HepG2 (cell line): ENCODE data around the gene PRMT7. TPM values are rescaled to one million over a fixed set of nuclear protein-coding genes. Genes with fewer than 3 reads are reported as not detected.

Experiments used
- BHLHE40 ChIP-seq: IDR thresholded peaks from 2 replicates; pipeline ENCODE4 v1.6.1; 2011; ENCODE audit warnings: low read length, improper control_type of control experiment
- BRCA1 ChIP-seq: sonication (generic); formaldehyde crosslinking; IDR thresholded peaks from 2 replicates; pipeline ENCODE4 v1.4.0; 2020; ENCODE audit warnings: missing genetic modification reagents
- CENPX ChIP-seq: sonication (generic); formaldehyde crosslinking; IDR thresholded peaks from 2 replicates; pipeline ENCODE4 v1.9.0; 2021; ENCODE audit warnings: mild to moderate bottlenecking, missing genetic modification reagents, moderate library complexity
- CHCHD3 ChIP-seq: sonication (generic); formaldehyde crosslinking; IDR thresholded peaks from 2 replicates; pipeline ENCODE4 v1.8.0; 2022; ENCODE audit warnings: mild to moderate bottlenecking, missing genetic modification reagents, moderate library complexity
- DR1 ChIP-seq: sonication (generic); formaldehyde crosslinking; IDR thresholded peaks from 2 replicates; pipeline ENCODE4 v1.8.0; 2021; ENCODE audit warnings: mild to moderate bottlenecking, missing genetic modification reagents, inconsistent platforms
- FOXJ3 ChIP-seq: sonication (generic); formaldehyde crosslinking; IDR thresholded peaks from 2 replicates; pipeline ENCODE4 v1.4.0; 2020; ENCODE audit warnings: missing genetic modification reagents, mild to moderate bottlenecking, borderline replicate concordance
- HDAC1 ChIP-seq: sonication (generic); formaldehyde crosslinking; IDR thresholded peaks from 2 replicates; pipeline ENCODE4 v1.5.1; 2020; ENCODE audit warnings: mild to moderate bottlenecking, missing genetic modification reagents
- KLF15 ChIP-seq: sonication (generic); formaldehyde crosslinking; IDR thresholded peaks from 2 replicates; pipeline ENCODE4 v1.8.1; 2023; ENCODE audit warnings: borderline replicate concordance, mild to moderate bottlenecking, inconsistent platforms, missing genetic modification reagents, mixed read lengths
- NFKBIZ ChIP-seq: IDR thresholded peaks from 2 replicates; pipeline ENCODE4 v1.6.1; 2018; ENCODE audit warnings: missing genetic modification reagents, missing compliant biosample characterization
- NFYB ChIP-seq: sonication (generic); formaldehyde crosslinking; IDR thresholded peaks from 2 replicates; pipeline ENCODE4 v1.4.0; 2020; ENCODE audit warnings: missing genetic modification reagents
- NRL ChIP-seq: sonication (generic); formaldehyde crosslinking; IDR thresholded peaks from 2 replicates; pipeline ENCODE4 v1.5.0; 2020; ENCODE audit warnings: missing genetic modification reagents, mild to moderate bottlenecking, moderate library complexity, borderline replicate concordance
- PAX8 ChIP-seq: sonication (generic); formaldehyde crosslinking; IDR thresholded peaks from 2 replicates; pipeline ENCODE4 v1.8.0; 2022; ENCODE audit warnings: mild to moderate bottlenecking, missing genetic modification reagents, borderline replicate concordance
- SIX4 ChIP-seq: sonication (generic); formaldehyde crosslinking; IDR thresholded peaks from 2 replicates; pipeline ENCODE4 v1.4.0; 2020; ENCODE audit warnings: missing genetic modification reagents
- SOX13 ChIP-seq, 3 experiments: fragments of 450-650 bp in 1 of 3; sonication (generic) in 1 of 3; formaldehyde crosslinking in 1 of 3; IDR thresholded peaks in 2 of 3; conservative IDR thresholded peaks in 1 of 3; 2 replicates each; pipeline versions ENCODE4 v1.5.0 to v1.6.1; 2016 to 2020; ENCODE audit warnings: antibody characterized with exemption in 1 of 3, mild to moderate bottlenecking in 1 of 3, missing compliant biosample characterization in 1 of 3, missing genetic modification reagents in 1 of 3, moderate library complexity in 1 of 3
- ZFAT ChIP-seq: sonication (generic); formaldehyde crosslinking; conservative IDR thresholded peaks from 2 replicates; pipeline ENCODE4 v1.8.1; 2023; ENCODE audit warnings: missing genetic modification reagents, inconsistent platforms
- ZKSCAN1 ChIP-seq: fragments of 150-350 bp; IDR thresholded peaks from 2 replicates; pipeline ENCODE4 v1.6.1; 2014; ENCODE audit warnings: low read length
- ZNF101 ChIP-seq: sonication (generic); formaldehyde crosslinking; IDR thresholded peaks from 2 replicates; pipeline ENCODE4 v1.4.0; 2020; ENCODE audit warnings: mild to moderate bottlenecking, low read depth, missing genetic modification reagents, borderline replicate concordance
- ZNF121 ChIP-seq: sonication (generic); formaldehyde crosslinking; IDR thresholded peaks from 2 replicates; pipeline ENCODE4 v1.5.0; 2020; ENCODE audit warnings: mild to moderate bottlenecking, missing genetic modification reagents
- ZNF468 ChIP-seq: sonication (generic); formaldehyde crosslinking; IDR thresholded peaks from 2 replicates; pipeline ENCODE4 v1.8.0; 2022; ENCODE audit warnings: mild to moderate bottlenecking, moderate library complexity, missing genetic modification reagents
- ZNF550 ChIP-seq: sonication (generic); formaldehyde crosslinking; IDR thresholded peaks from 2 replicates; pipeline ENCODE4 v1.4.0; 2020; ENCODE audit warnings: mild to moderate bottlenecking, missing genetic modification reagents, borderline replicate concordance
- ZNF557 ChIP-seq: sonication (generic); formaldehyde crosslinking; IDR thresholded peaks from 2 replicates; pipeline ENCODE4 v1.4.0; 2020; ENCODE audit warnings: missing genetic modification reagents
- ZNF660 ChIP-seq: sonication (generic); formaldehyde crosslinking; IDR thresholded peaks from 2 replicates; pipeline ENCODE4 v1.5.1; 2020; ENCODE audit warnings: mild to moderate bottlenecking, low read depth, missing genetic modification reagents, borderline replicate concordance
- ZNF747 ChIP-seq: sonication (generic); formaldehyde crosslinking; IDR thresholded peaks from 2 replicates; pipeline ENCODE4 v1.8.1; 2023; ENCODE audit warnings: missing genetic modification reagents, mild to moderate bottlenecking, borderline replicate concordance
- polyA plus RNA-seq, 8 experiments: library from polyadenylated mRNA; depleted of rRNA in 3 of 8; stranded (reverse) in 7 of 8; unstranded in 1 of 8; fragments of >200 nt; fragmentation: Illumina TruSeq in 4 of 8; extraction: Trizol in 4 of 8; gene quantifications; 2 replicates each; pipeline versions ENCODE4 v1.2.1 to v1.2.3, GENCODE V29; 2011 to 2016; ENCODE audit warnings: low read depth in 4 of 8, missing spikeins in 1 of 8, mixed read lengths in 1 of 8; ENCODE audit not compliant: insufficient read depth in 1 of 8
- total RNA-seq, 5 experiments: library from RNA; depleted of rRNA; stranded (reverse); fragments of >200 nt; fragmentation: Illumina TruSeq; extraction: Trizol; gene quantifications; 2 replicates each; pipeline ENCODE4 v1.2.3, GENCODE V29; 2016; ENCODE audit warnings: low read depth in 1 of 5
- TF ChIP-seq, protein P1 (sequence below): sonication (generic); formaldehyde crosslinking; IDR thresholded peaks from 2 replicates; pipeline ENCODE4 v1.4.0; 2020; ENCODE audit warnings: missing genetic modification reagents, mild to moderate bottlenecking, borderline replicate concordance
- TF ChIP-seq, protein P2 (sequence below): sonication (generic); IDR thresholded peaks from 2 replicates; pipeline ENCODE4 v1.6.1; 2016; ENCODE audit warnings: low read depth, borderline replicate concordance

The PRMT7 gene
- total and polyA plus RNA-seq, 2 of the 13 experiments (the other 11 are each of a cell fraction or from before 2014, with no cell fraction given): 47.5 to 55.0 TPM

DNA sequence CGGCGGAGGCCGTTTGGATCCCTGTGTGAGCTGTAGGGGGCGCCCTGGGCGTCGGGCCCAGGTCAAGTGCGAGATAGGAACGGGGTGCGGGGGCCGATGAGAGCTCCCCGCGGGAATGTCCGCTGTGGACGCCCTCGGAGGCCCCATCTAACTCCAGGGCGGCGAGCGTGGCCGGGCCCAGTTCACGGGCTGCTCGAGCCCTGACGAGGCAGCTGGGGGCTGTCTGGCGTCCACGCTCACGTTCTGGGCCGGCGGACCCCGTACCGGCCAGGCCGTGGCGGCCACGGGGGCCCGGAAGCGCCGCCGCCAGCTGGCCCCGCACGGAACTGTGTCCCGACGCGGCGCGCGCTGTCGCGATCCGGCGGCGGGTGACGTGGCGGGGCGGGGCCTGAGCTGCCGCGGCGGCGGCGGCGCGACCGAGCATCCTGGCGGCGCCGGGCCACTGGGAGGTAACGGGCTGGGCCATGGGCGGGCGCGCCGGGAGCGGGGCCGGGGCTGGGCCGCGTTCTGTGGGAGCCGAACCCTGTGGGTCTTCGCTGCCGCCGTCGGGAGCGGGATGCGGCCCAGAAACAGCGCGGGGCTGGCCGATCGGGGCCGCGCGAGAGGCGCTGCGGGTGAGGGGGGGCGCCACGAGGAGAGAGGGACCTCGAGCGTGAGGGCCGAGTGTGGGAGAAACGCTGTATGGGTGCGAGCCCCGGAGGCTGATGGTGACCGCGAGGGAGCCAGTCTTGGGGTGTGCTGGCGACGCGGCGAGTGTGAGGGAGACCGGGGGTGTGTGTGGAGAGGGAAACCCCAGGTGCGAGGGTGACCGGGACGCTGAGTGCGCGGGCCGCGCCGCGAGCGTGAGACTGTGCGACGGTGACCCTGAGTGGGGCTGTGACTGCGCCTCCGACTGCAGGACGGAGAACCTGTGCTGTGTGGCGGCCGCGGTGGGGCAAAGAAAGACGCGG lies 46.4 kb upstream of the PRMT7 start, which contains the start of gene SLC7A6 (continued):
- TF ChIP-seq NRL: no peak
- TF ChIP-seq, protein P1, sequence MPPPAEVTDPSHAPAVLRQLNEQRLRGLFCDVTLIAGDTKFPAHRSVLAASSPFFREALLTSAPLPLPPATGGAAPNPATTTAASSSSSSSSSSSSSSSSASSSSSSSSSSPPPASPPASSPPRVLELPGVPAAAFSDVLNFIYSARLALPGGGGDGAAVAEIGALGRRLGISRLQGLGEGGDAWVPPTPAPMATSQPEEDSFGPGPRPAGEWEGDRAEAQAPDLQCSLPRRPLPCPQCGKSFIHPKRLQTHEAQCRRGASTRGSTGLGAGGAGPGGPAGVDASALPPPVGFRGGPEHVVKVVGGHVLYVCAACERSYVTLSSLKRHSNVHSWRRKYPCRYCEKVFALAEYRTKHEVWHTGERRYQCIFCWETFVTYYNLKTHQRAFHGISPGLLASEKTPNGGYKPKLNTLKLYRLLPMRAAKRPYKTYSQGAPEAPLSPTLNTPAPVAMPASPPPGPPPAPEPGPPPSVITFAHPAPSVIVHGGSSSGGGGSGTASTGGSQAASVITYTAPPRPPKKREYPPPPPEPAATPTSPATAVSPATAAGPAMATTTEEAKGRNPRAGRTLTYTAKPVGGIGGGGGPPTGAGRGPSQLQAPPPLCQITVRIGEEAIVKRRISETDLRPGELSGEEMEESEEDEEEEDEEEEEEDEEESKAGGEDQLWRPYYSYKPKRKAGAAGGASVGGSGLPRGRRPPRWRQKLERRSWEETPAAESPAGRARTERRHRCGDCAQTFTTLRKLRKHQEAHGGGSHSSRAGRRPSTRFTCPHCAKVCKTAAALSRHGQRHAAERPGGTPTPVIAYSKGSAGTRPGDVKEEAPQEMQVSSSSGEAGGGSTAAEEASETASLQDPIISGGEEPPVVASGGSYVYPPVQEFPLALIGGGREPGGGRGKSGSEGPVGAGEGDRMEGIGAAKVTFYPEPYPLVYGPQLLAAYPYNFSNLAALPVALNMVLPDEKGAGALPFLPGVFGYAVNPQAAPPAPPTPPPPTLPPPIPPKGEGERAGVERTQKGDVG (CRISPR knock-in tag): no peak
- TF ChIP-seq HDAC1: peak; percentile 40; the same call in 1 of the 2 replicates
- 0 out of 2 replicates have a peak, but pooled peaks have one; percentile 55 for TF ChIP-seq ZFAT (CRISPR knock-in tag)
- TF ChIP-seq, protein P2, sequence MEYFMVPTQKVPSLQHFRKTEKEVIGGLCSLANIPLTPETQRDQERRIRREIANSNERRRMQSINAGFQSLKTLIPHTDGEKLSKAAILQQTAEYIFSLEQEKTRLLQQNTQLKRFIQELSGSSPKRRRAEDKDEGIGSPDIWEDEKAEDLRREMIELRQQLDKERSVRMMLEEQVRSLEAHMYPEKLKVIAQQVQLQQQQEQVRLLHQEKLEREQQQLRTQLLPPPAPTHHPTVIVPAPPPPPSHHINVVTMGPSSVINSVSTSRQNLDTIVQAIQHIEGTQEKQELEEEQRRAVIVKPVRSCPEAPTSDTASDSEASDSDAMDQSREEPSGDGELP: no peak
- peak; percentile 95 for TF ChIP-seq ZNF468 (CRISPR knock-in tag)
- no peak for TF ChIP-seq ZKSCAN1
- no peak; the same call in 1 of the 2 replicates for TF ChIP-seq NFKBIZ (CRISPR knock-in tag)
- peak; percentile 82; the same call in 1 of the 2 replicates for TF ChIP-seq PAX8 (CRISPR knock-in tag)
- TF ChIP-seq ZNF121: peak; percentile 30
- TF ChIP-seq DR1 (CRISPR knock-in tag): peak; percentile 32; the same call in 1 of the 2 replicates
- TF ChIP-seq BHLHE40: 0 out of 2 replicates have a peak, but pooled peaks have one; percentile 1
- TF ChIP-seq CENPX (CRISPR knock-in tag): no peak
- TF ChIP-seq ZNF660 (CRISPR knock-in tag): no peak
- TF ChIP-seq ZNF550 (CRISPR knock-in tag): 0 out of 2 replicates have a peak, but pooled peaks have one; percentile 50
- TF ChIP-seq ZNF557 (CRISPR knock-in tag): 0 out of 2 replicates have a peak, but pooled peaks have one; percentile 21
- TF ChIP-seq ZNF101 (CRISPR knock-in tag): peak; percentile 14; the same call in 1 of the 2 replicates
- TF ChIP-seq NFYB: no peak
- no peak for TF ChIP-seq FOXJ3 (CRISPR knock-in tag)
- TF ChIP-seq CHCHD3 (CRISPR knock-in tag): no peak
- no peak for TF ChIP-seq BRCA1 (CRISPR knock-in tag)
- no peak for TF ChIP-seq SOX13 (IDR thresholded peaks at IDR 0.05)
- no peak; a peak in 2 of 4 replicates for TF ChIP-seq SOX13 (CRISPR knock-in tag; conservative IDR thresholded peaks at IDR 0.05 in 1 of 2, IDR thresholded peaks at IDR 0.05 in 1 of 2)
- TF ChIP-seq SIX4: no peak
- TF ChIP-seq ZNF747: peak; percentile 80; the same call in 1 of the 2 replicates
- 0 out of 2 replicates have a peak, but pooled peaks have one; percentile 52 for TF ChIP-seq KLF15 (CRISPR knock-in tag)
